KMS-11 (cell line): Measurements from ENCODE around the gene COX14.

Source experiments
- H2AFZ ChIP-seq: fragments of 200-600 bp; sonication (generic); 2 replicates; pipeline ENCODE4 v1.6.1; 2016; ENCODE audit warnings: antibody characterized with exemption, mixed run types, low read depth
- H3K27ac ChIP-seq: fragments of 200-600 bp; sonication (generic); 2 replicates; pipeline ENCODE4 v1.6.1; 2016; ENCODE audit warnings: mild to moderate bottlenecking, mixed run types
- H3K27me3 ChIP-seq: fragments of 200-600 bp; sonication (generic); 2 replicates; pipeline ENCODE4 v1.6.1; 2017; ENCODE audit warnings: mild to moderate bottlenecking, low read depth, mixed run types, moderate library complexity; ENCODE audit not compliant: insufficient read depth
- H3K36me3 ChIP-seq: fragments of 200-600 bp; sonication (generic); 2 replicates; pipeline ENCODE4 v1.6.1; 2017; ENCODE audit warnings: mild to moderate bottlenecking, mixed run types; ENCODE audit not compliant: insufficient read depth
- H3K4me1 ChIP-seq: fragments of 200-600 bp; sonication (generic); 2 replicates; pipeline ENCODE4 v1.6.1; 2016; ENCODE audit warnings: mild to moderate bottlenecking, low read depth, mixed run types; ENCODE audit not compliant: poor library complexity, severe bottlenecking
- H3K4me2 ChIP-seq: fragments of 200-600 bp; sonication (generic); 2 replicates; pipeline ENCODE4 v1.7.0; 2016; ENCODE audit warnings: mild to moderate bottlenecking, mixed run types
- H3K4me3 ChIP-seq: fragments of 200-600 bp; sonication (generic); IDR thresholded peaks from 2 replicates; pipeline ENCODE4 v1.6.1; 2017; ENCODE audit warnings: low read depth, low read length, mixed read lengths; ENCODE audit not compliant: insufficient read depth
- H3K79me2 ChIP-seq: fragments of 200-600 bp; sonication (generic); 2 replicates; pipeline ENCODE4 v1.6.1; 2016; ENCODE audit warnings: low read depth, mixed run types; ENCODE audit not compliant: insufficient read depth
- H3K9ac ChIP-seq: fragments of 200-600 bp; sonication (generic); 2 replicates; pipeline ENCODE4 v1.6.1; 2016; ENCODE audit warnings: mild to moderate bottlenecking, mixed run types
- H4K20me1 ChIP-seq: fragments of 200-600 bp; sonication (generic); 2 replicates; pipeline ENCODE4 v1.6.1; 2016; ENCODE audit warnings: mild to moderate bottlenecking, mixed run types; ENCODE audit not compliant: insufficient read depth
- TF ChIP-seq, protein P1 (sequence below): fragments of 200-600 bp; sonication (generic); conservative IDR thresholded peaks from 2 replicates; pipeline ENCODE4 v1.6.1; 2017; ENCODE audit warnings: low read depth, mild to moderate bottlenecking, antibody characterized with exemption, low read length, moderate library complexity, mixed read lengths

COX14 gene

GRCh38 chr12:50105913-50106450 is 6.1 kb upstream of the COX14 start:
- peaks cover 42% of the 10 kb centered on the region for H3K4me1 ChIP-seq

DNA sequence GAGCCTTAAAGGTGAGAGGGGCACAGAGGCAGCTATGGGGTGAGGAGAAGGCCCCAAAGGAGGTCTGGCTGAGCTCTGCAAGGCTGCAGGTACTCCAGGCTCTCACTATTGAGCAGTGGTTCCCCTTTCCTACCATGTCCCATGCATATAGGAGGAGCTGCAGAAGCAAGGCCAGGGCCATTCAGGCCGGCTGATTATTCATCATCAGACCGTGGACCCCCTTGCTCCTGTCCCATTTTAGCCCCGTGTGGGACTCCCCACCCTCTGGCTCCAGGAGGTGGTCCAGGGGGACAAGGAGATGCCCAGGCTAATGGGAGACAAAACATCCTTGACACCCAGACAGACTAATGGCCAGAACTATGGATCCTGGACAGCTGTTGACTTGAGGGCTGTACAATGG is 5.1 kb upstream of the COX14 start:
- Histone ChIP-seq H3K4me3 (no peak overlapping the region), H3K27ac (no peak overlapping the region), H3K79me2 (no peaks in the 10 kb centered on the region), H3K4me2 (no peak overlapping the region), H3K4me1 (peaks cover 47% of the 10 kb centered on the region), H4K20me1 (no peaks in the 10 kb centered on the region), H3K36me3 (no peaks in the 10 kb centered on the region), H3K9ac (no peak overlapping the region), H2AFZ (no peak overlapping the region), H3K27me3 (no peaks in the 10 kb centered on the region)
- TF ChIP-seq, protein P1, sequence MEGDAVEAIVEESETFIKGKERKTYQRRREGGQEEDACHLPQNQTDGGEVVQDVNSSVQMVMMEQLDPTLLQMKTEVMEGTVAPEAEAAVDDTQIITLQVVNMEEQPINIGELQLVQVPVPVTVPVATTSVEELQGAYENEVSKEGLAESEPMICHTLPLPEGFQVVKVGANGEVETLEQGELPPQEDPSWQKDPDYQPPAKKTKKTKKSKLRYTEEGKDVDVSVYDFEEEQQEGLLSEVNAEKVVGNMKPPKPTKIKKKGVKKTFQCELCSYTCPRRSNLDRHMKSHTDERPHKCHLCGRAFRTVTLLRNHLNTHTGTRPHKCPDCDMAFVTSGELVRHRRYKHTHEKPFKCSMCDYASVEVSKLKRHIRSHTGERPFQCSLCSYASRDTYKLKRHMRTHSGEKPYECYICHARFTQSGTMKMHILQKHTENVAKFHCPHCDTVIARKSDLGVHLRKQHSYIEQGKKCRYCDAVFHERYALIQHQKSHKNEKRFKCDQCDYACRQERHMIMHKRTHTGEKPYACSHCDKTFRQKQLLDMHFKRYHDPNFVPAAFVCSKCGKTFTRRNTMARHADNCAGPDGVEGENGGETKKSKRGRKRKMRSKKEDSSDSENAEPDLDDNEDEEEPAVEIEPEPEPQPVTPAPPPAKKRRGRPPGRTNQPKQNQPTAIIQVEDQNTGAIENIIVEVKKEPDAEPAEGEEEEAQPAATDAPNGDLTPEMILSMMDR = no peak

More at GRCh38 chr12:50105913-50106450, 6.1 kb upstream of the COX14 start:
- Histone ChIP-seq H3K27me3 (no peaks in the 10 kb centered on the region), H3K4me3 (no peak overlapping the region), H4K20me1 (no peaks in the 10 kb centered on the region), H3K79me2 (no peaks in the 10 kb centered on the region), H3K27ac (no peak overlapping the region), H3K36me3 (no peaks in the 10 kb centered on the region), H3K9ac (no peak overlapping the region), H2AFZ (no peak overlapping the region), H3K4me2 (no peak overlapping the region)
- TF ChIP-seq, protein P1 = no peak

GRCh38 chr12:50107416-50108268 is 4.4 kb upstream of the COX14 start:
- TF ChIP-seq, protein P1 = no peak
- Histone ChIP-seq H3K4me1 (peaks cover 47% of the 10 kb centered on the region), H3K9ac (no peak overlapping the region), H3K27ac (peak overlapping the region; percentile 92; the same call in 1 of the 2 replicates), H3K27me3 (no peaks in the 10 kb centered on the region), H2AFZ (no peak overlapping the region), H3K4me3 (no peak overlapping the region), H3K4me2 (no peak overlapping the region), H3K79me2 (peaks cover 2% of the 10 kb centered on the region), H4K20me1 (no peaks in the 10 kb centered on the region), H3K36me3 (no peaks in the 10 kb centered on the region)

- H3K27me3 ChIP-seq = no peaks in the 10 kb centered on the region
- H3K4me1 ChIP-seq = peaks cover 46% of the 10 kb centered on the region
- peak overlapping the region; percentile 53; the same call in 1 of the 2 replicates for H2AFZ ChIP-seq
- peaks cover 18% of the 10 kb centered on the region for H3K79me2 ChIP-seq
- no peaks in the 10 kb centered on the region for H4K20me1 ChIP-seq
- H3K4me2 ChIP-seq = peak overlapping the region; percentile 93
- no peaks in the 10 kb centered on the region for H3K36me3 ChIP-seq
- TF ChIP-seq, protein P1 = no peak
- no peak overlapping the region for H3K4me3 ChIP-seq
- H3K9ac ChIP-seq = peak overlapping the region; percentile 50; the same call in 1 of the 2 replicates
- H3K27ac ChIP-seq = peak overlapping the region; percentile 92
Observed at GRCh38 chr12:50109319-50109718, 2.7 kb upstream of the COX14 start.
